GM12875 (cell line): ENCODE results near the gene FAM241B.

ENCODE experiments used
- H3K4me3 ChIP-seq: one replicate; pipeline ENCODE4 v1.5.1; 2011; ENCODE audit warnings: low read depth, low read length, control low read depth
- TF ChIP-seq, protein P1 (sequence below): IDR thresholded peaks from 2 replicates; pipeline ENCODE4 v1.5.1; 2011; ENCODE audit warnings: low read depth, mild to moderate bottlenecking, control low read depth, inconsistent platforms, low read length, moderate library complexity, borderline replicate concordance; ENCODE audit not compliant: insufficient read depth

The FAM241B gene, protein sequence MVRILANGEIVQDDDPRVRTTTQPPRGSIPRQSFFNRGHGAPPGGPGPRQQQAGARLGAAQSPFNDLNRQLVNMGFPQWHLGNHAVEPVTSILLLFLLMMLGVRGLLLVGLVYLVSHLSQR

DNA sequence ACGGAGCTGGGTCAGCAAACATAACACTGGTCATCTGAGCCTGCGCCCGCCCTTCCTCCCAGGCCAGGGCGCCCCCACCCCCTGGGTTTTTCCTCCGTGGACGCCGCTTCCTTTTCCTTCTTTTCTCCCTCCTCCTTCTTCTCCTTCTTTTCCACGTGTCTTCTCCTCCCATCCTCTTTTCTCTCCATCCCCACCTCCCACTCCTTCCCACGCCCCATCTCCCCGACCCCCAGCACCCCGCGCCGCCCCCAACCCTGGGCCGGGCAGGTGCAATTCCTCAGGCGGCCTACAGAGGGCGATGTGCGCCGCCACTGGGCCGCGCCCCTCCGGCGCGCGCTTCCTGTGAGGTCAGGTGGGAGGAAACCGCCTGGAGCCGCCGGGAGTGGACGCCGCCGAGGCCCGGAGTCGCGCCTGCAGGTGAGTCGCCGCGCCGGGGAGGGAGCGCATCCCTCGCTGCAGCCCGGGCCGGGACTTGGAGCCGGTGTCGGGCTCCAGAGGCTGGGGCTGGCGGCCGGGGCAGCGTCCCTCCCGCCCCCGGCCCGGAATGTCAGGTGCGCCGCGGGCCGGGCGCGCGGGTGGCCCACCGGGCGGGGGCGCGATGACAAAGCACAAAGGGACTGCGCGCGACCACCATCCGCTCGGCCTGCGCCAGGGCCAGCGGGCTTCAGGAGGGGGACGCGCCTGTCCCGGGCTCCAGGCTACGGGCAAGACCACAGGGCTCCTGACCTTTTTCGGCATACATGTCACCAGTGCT lies at the start of gene FAM241B:
Gene FAM241B, plus strand, starts transcription at position 351 of the 754 bp plus-strand sequence. CDS start 1,497 bp downstream, outside the sequence.
- TF ChIP-seq, protein P1, sequence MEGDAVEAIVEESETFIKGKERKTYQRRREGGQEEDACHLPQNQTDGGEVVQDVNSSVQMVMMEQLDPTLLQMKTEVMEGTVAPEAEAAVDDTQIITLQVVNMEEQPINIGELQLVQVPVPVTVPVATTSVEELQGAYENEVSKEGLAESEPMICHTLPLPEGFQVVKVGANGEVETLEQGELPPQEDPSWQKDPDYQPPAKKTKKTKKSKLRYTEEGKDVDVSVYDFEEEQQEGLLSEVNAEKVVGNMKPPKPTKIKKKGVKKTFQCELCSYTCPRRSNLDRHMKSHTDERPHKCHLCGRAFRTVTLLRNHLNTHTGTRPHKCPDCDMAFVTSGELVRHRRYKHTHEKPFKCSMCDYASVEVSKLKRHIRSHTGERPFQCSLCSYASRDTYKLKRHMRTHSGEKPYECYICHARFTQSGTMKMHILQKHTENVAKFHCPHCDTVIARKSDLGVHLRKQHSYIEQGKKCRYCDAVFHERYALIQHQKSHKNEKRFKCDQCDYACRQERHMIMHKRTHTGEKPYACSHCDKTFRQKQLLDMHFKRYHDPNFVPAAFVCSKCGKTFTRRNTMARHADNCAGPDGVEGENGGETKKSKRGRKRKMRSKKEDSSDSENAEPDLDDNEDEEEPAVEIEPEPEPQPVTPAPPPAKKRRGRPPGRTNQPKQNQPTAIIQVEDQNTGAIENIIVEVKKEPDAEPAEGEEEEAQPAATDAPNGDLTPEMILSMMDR, result peak; percentile 83
- no peak within 1 kb of the TSS for H3K4me3 ChIP-seq

DNA sequence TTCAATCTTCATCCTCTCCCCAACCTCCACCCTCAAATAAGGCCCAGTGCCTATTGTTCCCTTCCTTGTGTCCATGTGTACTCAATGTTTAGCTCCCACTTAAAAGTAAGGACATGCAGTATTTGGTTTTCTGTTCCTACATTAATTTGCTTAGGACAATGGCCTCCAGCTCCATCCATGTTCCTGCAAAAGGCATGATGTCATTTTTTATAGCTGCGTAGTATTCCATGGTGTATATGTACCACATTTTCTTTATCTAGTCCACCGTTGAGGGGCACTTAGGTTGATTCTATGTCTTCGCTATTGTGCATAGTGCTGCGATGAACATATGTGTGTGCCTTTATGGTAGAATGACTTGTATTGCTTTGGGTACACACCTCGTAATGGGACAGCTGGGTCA lies 49.6 kb upstream of the FAM241B start:
- TF ChIP-seq, protein P1, result no peak

DNA sequence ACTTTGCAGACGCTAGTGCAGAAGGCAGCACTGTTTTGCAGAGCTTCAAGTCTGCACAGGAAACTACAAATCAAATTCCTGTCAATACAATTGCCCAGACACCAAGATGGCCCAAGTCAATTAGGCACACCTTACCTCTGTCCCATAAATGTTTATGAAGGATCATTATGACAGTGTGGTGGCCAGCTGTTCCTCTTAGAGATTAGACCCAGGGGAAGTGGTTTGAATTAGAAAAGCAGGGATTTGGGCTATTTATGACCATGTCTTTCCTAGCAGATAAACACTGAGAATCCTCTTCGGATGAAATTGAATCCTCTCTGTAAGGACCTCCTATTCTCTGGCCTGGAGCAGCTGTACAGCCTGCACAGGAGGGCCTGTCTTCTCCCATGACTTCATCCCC lies 46.9 kb upstream of the FAM241B start:
- H3K4me3 ChIP-seq, result no peak overlapping the region
- TF ChIP-seq, protein P1, result no peak

More for the DNA sequence above, 49.6 kb upstream of the FAM241B start:
- no peak overlapping the region for H3K4me3 ChIP-seq

DNA sequence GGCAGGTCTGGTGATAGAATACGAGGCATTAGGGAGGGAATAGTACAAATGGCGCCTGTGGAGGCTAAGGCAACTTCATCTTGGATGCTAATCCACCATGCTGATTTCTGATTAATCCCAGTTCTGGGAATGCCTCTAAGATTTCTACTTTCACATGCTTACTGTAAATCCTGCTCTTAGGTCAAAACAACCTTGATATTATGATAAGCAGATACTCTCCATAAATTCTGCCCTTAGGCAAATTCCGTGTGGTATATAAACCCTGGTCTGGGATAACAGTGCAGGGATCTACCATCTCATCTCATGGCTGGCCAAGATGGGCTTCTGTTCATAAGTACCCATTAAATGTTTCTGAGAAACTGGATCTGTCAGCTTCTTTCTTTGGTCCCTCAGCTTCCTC lies 45.4 kb upstream of the FAM241B start:
- TF ChIP-seq, protein P1, result no peak

DNA sequence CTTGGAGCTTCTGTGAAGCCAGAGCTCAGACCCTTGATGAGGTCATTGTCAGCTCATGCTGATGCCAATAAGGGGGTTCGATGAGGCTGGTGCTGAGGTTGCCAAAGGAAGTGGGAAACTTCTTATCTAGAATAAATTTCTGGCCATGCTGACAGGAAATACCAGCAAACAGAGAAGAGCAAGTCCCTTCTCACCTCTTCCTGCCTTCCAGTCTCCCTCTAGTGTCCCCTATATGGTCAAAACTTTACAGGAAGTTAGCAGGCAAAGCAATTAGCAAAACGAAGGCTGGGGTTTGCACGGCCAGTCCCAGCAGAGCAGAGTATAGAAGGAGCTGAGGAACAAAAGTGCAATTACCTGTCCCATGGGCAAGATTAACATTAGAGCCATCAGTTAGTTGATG lies 41.7 kb upstream of the FAM241B start:
- TF ChIP-seq, protein P1, result no peak
- no peak overlapping the region for H3K4me3 ChIP-seq

More for the DNA sequence above, 45.4 kb upstream of the FAM241B start:
- no peak overlapping the region for H3K4me3 ChIP-seq

DNA sequence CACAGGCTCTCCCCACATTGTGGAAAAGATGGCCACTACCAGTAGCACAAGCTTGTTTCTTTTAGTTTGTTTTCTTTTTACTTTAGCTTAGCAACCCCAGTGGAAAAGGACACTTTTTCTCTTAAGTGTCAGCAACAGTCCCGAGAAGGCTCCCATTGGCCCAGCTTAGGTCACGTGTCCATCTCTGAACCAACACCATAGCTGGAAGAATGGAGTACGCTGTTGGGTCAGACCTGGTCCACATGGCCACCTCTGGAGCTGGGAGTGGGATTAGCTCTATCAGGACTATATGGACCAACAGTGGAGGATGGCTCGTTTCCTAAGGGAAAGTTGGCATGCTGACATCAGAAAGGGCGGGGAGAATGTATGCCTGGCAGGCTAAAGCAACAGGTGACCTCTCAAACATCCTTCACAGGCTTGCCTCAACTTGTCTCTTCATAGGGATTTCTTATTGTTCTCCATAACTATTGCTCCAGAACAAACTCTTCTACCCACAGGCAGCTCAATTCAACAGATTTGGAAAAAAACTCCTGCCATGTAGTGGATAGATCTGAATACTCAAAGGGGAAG lies 29.2 kb upstream of the FAM241B start:
- no peak overlapping the region for H3K4me3 ChIP-seq
- TF ChIP-seq, protein P1, result no peak
